ENCODE data around the gene EEIG2.

Gene EEIG2

DNA sequence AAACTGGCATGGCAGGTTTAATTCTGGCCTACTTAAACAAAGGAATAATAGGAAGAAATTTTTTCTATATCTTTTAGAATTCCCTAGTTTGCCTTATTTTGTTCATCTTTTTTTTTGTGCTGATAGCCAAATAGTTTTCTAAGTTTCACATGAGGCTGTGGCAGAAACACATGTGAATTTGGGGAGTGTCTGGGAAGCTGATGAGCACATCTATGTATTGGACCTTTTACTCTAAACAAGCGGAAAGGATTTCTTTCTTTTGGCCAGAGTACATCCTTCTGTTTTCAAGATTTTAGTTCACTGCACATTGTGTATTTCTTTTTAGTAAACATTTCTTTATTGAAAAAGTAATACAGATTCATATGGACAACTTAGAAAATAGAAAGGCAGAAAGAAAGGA, 5.6 kb downstream of the EEIG2 start:
- H3K9me3 ChIP-seq (ENCODE audit: insufficient read depth, low read depth, low read length), result no peaks in the 10 kb centered on the region
- peaks cover 5% of the 10 kb centered on the region; the same call in 1 of the 2 replicates for H3K4me1 ChIP-seq (ENCODE audit: insufficient read depth, low read length)
- no peak overlapping the region for H3K4me3 ChIP-seq (ENCODE audit: low read length)
- no peaks in the 10 kb centered on the region for H3K36me3 ChIP-seq (ENCODE audit: insufficient read depth, low read depth, low read length)
- H3K27ac ChIP-seq (ENCODE audit: low read length), result no peak overlapping the region
- H3K9ac ChIP-seq (ENCODE audit: low read depth, low read length), result no peak overlapping the region
- H3K27me3 ChIP-seq (ENCODE audit: insufficient read depth, low read length), result no peaks in the 10 kb centered on the region

- Histone ChIP-seq H3K4me1 (ENCODE audit: insufficient read depth, low read length) (no peaks in the 10 kb centered on the region; the same call in 1 of the 2 replicates), H3K9ac (ENCODE audit: low read depth, low read length) (no peak overlapping the region), H3K36me3 (ENCODE audit: insufficient read depth, low read depth, low read length) (no peaks in the 10 kb centered on the region), H3K4me3 (ENCODE audit: low read length) (no peak overlapping the region), H3K9me3 (ENCODE audit: insufficient read depth, low read depth, low read length) (no peaks in the 10 kb centered on the region), H3K27me3 (ENCODE audit: insufficient read depth, low read length) (no peaks in the 10 kb centered on the region), H3K27ac (ENCODE audit: low read length) (no peak overlapping the region)
Measured at GRCh38 chr1:108568589-108568988, 8.7 kb downstream of the EEIG2 start.

- Histone ChIP-seq H3K9ac (ENCODE audit: low read depth, low read length) (no peak overlapping the region), H3K36me3 (ENCODE audit: insufficient read depth, low read depth, low read length) (no peaks in the 10 kb centered on the region), H3K4me1 (ENCODE audit: insufficient read depth, low read length) (no peaks in the 10 kb centered on the region), H3K9me3 (ENCODE audit: insufficient read depth, low read depth, low read length) (no peaks in the 10 kb centered on the region), H3K27me3 (ENCODE audit: insufficient read depth, low read length) (no peaks in the 10 kb centered on the region), H3K4me3 (ENCODE audit: low read length) (no peak overlapping the region), H3K27ac (ENCODE audit: low read length) (no peak overlapping the region)
Measured at GRCh38 chr1:108569097-108569728, 9.3 kb downstream of the EEIG2 start.

DNA sequence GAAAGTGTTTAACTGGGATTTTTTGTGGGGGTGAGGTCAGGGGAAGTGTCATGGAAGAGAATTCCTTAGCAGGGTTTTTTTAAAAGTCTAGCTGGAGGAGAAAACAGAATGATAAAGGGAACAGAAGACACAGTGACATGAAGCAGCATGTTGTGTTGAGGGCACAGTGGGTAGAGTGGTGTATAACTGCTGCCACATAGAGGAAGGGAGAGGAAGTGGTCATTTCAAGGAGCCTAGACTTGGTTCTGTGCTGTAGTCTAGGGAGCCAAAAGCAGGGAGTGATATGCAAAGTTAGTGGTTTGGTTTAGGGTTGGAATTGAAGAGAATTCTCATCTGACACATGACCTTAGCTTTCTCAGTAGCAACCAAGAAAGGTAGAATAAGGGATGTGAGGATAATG, 10.2 kb downstream of the EEIG2 start:
- no peaks in the 10 kb centered on the region for H3K9me3 ChIP-seq (ENCODE audit: insufficient read depth, low read depth, low read length)
- H3K4me3 ChIP-seq (ENCODE audit: low read length), result no peak overlapping the region
- no peaks in the 10 kb centered on the region for H3K4me1 ChIP-seq (ENCODE audit: insufficient read depth, low read length)
- H3K36me3 ChIP-seq (ENCODE audit: insufficient read depth, low read depth, low read length), result no peaks in the 10 kb centered on the region
- H3K27ac ChIP-seq (ENCODE audit: low read length), result no peak overlapping the region
- no peaks in the 10 kb centered on the region for H3K27me3 ChIP-seq (ENCODE audit: insufficient read depth, low read length)
- no peak overlapping the region for H3K9ac ChIP-seq (ENCODE audit: low read depth, low read length)

DNA sequence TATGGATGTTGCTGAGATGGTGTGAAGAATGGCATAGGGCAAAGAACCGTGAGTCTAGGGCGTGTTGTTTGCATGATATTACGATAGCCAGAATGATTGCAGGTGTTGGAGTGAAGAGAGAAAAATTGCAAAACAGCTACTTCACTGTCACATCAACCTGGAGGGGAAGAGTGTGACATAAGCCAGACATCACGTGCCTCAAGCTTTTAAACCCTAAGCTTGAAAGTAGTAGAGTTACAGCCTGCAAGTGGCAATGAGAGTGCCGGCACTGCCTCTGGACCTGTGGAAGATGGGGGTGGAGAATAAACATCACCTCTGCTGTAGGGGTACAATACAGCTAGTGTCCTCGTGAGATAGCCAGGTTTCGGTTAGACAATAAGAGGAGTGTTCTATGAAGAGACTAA, 11.1 kb downstream of the EEIG2 start:
- H3K9me3 ChIP-seq (ENCODE audit: insufficient read depth, low read depth, low read length), result no peaks in the 10 kb centered on the region
- no peak overlapping the region for H3K4me3 ChIP-seq (ENCODE audit: low read length)
- H3K27ac ChIP-seq (ENCODE audit: low read length), result no peak overlapping the region
- H3K4me1 ChIP-seq (ENCODE audit: insufficient read depth, low read length), result no peaks in the 10 kb centered on the region
- H3K9ac ChIP-seq (ENCODE audit: low read depth, low read length), result no peak overlapping the region
- H3K27me3 ChIP-seq (ENCODE audit: insufficient read depth, low read length), result no peaks in the 10 kb centered on the region
- H3K36me3 ChIP-seq (ENCODE audit: insufficient read depth, low read depth, low read length), result no peaks in the 10 kb centered on the region

GRCh38 chr1:108572182-108572581, 12.3 kb downstream of the EEIG2 start:
- no peaks in the 10 kb centered on the region for H3K9me3 ChIP-seq (ENCODE audit: insufficient read depth, low read depth, low read length)
- H3K27ac ChIP-seq (ENCODE audit: low read length), result no peak overlapping the region
- H3K9ac ChIP-seq (ENCODE audit: low read depth, low read length), result no peak overlapping the region
- no peaks in the 10 kb centered on the region for H3K4me1 ChIP-seq (ENCODE audit: insufficient read depth, low read length)
- no peaks in the 10 kb centered on the region for H3K27me3 ChIP-seq (ENCODE audit: insufficient read depth, low read length)
- no peaks in the 10 kb centered on the region for H3K36me3 ChIP-seq (ENCODE audit: insufficient read depth, low read depth, low read length)
- no peak overlapping the region for H3K4me3 ChIP-seq (ENCODE audit: low read length)

- Histone ChIP-seq H3K27ac (ENCODE audit: low read length) (no peak overlapping the region), H3K27me3 (ENCODE audit: insufficient read depth, low read length) (no peaks in the 10 kb centered on the region), H3K9me3 (ENCODE audit: insufficient read depth, low read depth, low read length) (no peaks in the 10 kb centered on the region), H3K36me3 (ENCODE audit: insufficient read depth, low read depth, low read length) (no peaks in the 10 kb centered on the region), H3K4me3 (ENCODE audit: low read length) (no peak overlapping the region), H3K4me1 (ENCODE audit: insufficient read depth, low read length) (no peaks in the 10 kb centered on the region), H3K9ac (ENCODE audit: low read depth, low read length) (no peak overlapping the region)
Measured at GRCh38 chr1:108573183-108573582, 13.3 kb downstream of the EEIG2 start.

GRCh38 chr1:108574008-108574407, 14.1 kb downstream of the EEIG2 start:
- Histone ChIP-seq H3K27me3 (ENCODE audit: insufficient read depth, low read length) (no peaks in the 10 kb centered on the region), H3K4me3 (ENCODE audit: low read length) (no peak overlapping the region), H3K36me3 (ENCODE audit: insufficient read depth, low read depth, low read length) (no peaks in the 10 kb centered on the region), H3K9ac (ENCODE audit: low read depth, low read length) (no peak overlapping the region), H3K4me1 (ENCODE audit: insufficient read depth, low read length) (no peaks in the 10 kb centered on the region), H3K27ac (ENCODE audit: low read length) (no peak overlapping the region), H3K9me3 (ENCODE audit: insufficient read depth, low read depth, low read length) (no peaks in the 10 kb centered on the region)

GRCh38 chr1:108575375-108575774, 15.5 kb downstream of the EEIG2 start:
- no peak overlapping the region for H3K9ac ChIP-seq (ENCODE audit: low read depth, low read length)
- no peaks in the 10 kb centered on the region for H3K27me3 ChIP-seq (ENCODE audit: insufficient read depth, low read length)
- peaks cover 9% of the 10 kb centered on the region for H3K9me3 ChIP-seq (ENCODE audit: insufficient read depth, low read depth, low read length)
- H3K4me3 ChIP-seq (ENCODE audit: low read length), result no peak overlapping the region
- H3K4me1 ChIP-seq (ENCODE audit: insufficient read depth, low read length), result no peaks in the 10 kb centered on the region
- no peak overlapping the region for H3K27ac ChIP-seq (ENCODE audit: low read length)
- H3K36me3 ChIP-seq (ENCODE audit: insufficient read depth, low read depth, low read length), result no peaks in the 10 kb centered on the region

DNA sequence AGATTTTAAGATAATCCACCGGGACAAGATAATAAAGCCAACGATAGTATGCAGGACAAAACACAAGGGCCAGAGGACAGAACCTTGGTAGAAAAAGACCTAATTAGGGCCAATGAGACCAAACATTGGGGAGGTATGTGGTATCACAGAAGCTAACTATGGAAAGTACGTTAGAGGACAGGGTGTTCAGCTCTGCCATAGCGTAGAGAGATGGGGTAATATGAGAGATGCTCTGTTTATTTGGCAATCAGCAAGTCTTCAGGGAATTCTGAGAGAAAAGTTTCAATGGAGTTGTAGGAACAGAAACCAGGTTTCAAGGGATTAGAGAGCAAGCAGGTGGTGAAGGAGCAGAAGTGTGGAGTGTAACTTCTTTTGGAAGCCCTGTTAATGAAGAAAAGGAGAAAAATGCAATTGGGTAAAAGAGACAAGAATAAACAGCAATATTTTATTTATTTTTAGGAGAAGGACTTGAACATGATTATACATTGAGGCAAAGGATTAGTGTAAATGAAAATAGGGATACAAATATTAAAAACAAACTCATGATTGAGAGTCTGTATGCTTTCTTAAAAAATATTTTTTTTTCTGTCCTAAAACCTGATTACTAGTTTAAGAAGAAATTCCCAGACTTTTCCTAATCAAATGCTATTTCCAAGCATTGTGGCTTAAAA, 24.0 kb downstream of the EEIG2 start:
- Histone ChIP-seq H3K36me3 (ENCODE audit: insufficient read depth, low read depth, low read length) (no peaks in the 10 kb centered on the region), H3K27ac (ENCODE audit: low read length) (no peak overlapping the region), H3K9me3 (ENCODE audit: insufficient read depth, low read depth, low read length) (peaks cover 18% of the 10 kb centered on the region), H3K27me3 (ENCODE audit: insufficient read depth, low read length) (no peaks in the 10 kb centered on the region), H3K9ac (ENCODE audit: low read depth, low read length) (no peak overlapping the region), H3K4me3 (ENCODE audit: low read length) (no peak overlapping the region), H3K4me1 (ENCODE audit: insufficient read depth, low read length) (peaks cover 2% of the 10 kb centered on the region; the same call in 1 of the 2 replicates)

GRCh38 chr1:108584428-108584856, 24.5 kb downstream of the EEIG2 start:
- H3K9me3 ChIP-seq (ENCODE audit: insufficient read depth, low read depth, low read length), result peaks cover 18% of the 10 kb centered on the region
- no peak overlapping the region for H3K27ac ChIP-seq (ENCODE audit: low read length)
- no peak overlapping the region for H3K9ac ChIP-seq (ENCODE audit: low read depth, low read length)
- H3K4me1 ChIP-seq (ENCODE audit: insufficient read depth, low read length), result peaks cover 6% of the 10 kb centered on the region; the same call in 1 of the 2 replicates
- H3K27me3 ChIP-seq (ENCODE audit: insufficient read depth, low read length), result no peaks in the 10 kb centered on the region
- no peak overlapping the region for H3K4me3 ChIP-seq (ENCODE audit: low read length)
- H3K36me3 ChIP-seq (ENCODE audit: insufficient read depth, low read depth, low read length), result no peaks in the 10 kb centered on the region

- Histone ChIP-seq H3K4me3 (ENCODE audit: low read length) (no peak overlapping the region), H3K36me3 (ENCODE audit: insufficient read depth, low read depth, low read length) (no peaks in the 10 kb centered on the region), H3K27ac (ENCODE audit: low read length) (no peak overlapping the region), H3K27me3 (ENCODE audit: insufficient read depth, low read length) (no peaks in the 10 kb centered on the region), H3K9ac (ENCODE audit: low read depth, low read length) (no peak overlapping the region), H3K9me3 (ENCODE audit: insufficient read depth, low read depth, low read length) (peaks cover 10% of the 10 kb centered on the region), H3K4me1 (ENCODE audit: insufficient read depth, low read length) (peaks cover 6% of the 10 kb centered on the region; the same call in 1 of the 2 replicates)
Measured at GRCh38 chr1:108585313-108585712, 25.4 kb downstream of the EEIG2 start.

Data from iPS-20b (cell line).